ENCODE results near the gene RANBP17. TPM values are rescaled to one million over a fixed set of nuclear protein-coding genes. Genes with fewer than 3 reads are reported as not detected.

Gene RANBP17
- total and polyA plus RNA-seq, 2 experiments from 2014 or later: 43.8 to 53.1 TPM

GRCh38 chr5:171283753-171284152 is 421.9 kb downstream of the RANBP17 start:
- H3K36me3 ChIP-seq (ENCODE audit: insufficient read depth): no peaks in the 10 kb centered on the region
- Mint-ChIP-seq H3K27me3 (ENCODE audit: insufficient read depth, low read depth, poor library complexity) (no peaks in the 10 kb centered on the region), H3K4me3 (no peak overlapping the region), H3K27ac (no peak overlapping the region), H3K36me3 (ENCODE audit: low read depth) (no peaks in the 10 kb centered on the region), H3K4me1 (no peaks in the 10 kb centered on the region), H3K9me3 (no peaks in the 10 kb centered on the region)
- ATAC-seq (no peak), DNase-seq (ENCODE audit: low spot score) (no peak)
- TF ChIP-seq REST (IDR thresholded peaks at IDR 0.05; ENCODE audit: unreplicated experiment) (no peak), NANOG (IDR thresholded peaks at IDR 0.05; ENCODE audit: borderline replicate concordance) (no peak), POLR2AphosphoS5 (IDR thresholded peaks at IDR 0.05; ENCODE audit: low read depth) (no peak), STAT1 (IDR thresholded peaks at IDR 0.05; ENCODE audit: unreplicated experiment) (no peak), EZH2phosphoT487 (IDR thresholded peaks at IDR 0.05; ENCODE audit: unreplicated experiment) (no peak), ETS1 (IDR thresholded peaks at IDR 0.05) (no peak)
- no peaks in the 10 kb centered on the region for H3K4me1 ChIP-seq (ENCODE audit: insufficient read depth)
- H3F3A ChIP-seq (replicated peaks; ENCODE audit: low read depth): no peaks in the 10 kb centered on the region
- no peak overlapping the region for H2AFZ ChIP-seq
- H3K27me3 ChIP-seq (ENCODE audit: insufficient read depth): no peaks in the 10 kb centered on the region
- no peak overlapping the region for H3K27ac ChIP-seq (ENCODE audit: low read depth)
- H4K20me1 ChIP-seq (replicated peaks; ENCODE audit: insufficient read depth): no peaks in the 10 kb centered on the region
- no peak overlapping the region for H3K4me3 ChIP-seq
- no peak overlapping the region for H3K4me2 ChIP-seq
- no peaks in the 10 kb centered on the region for H3K79me2 ChIP-seq (replicated peaks; ENCODE audit: insufficient read depth)
- no peaks in the 10 kb centered on the region for H3K9me2 ChIP-seq (ENCODE audit: insufficient read depth)

GRCh38 chr5:171285465-171285864 is 423.6 kb downstream of the RANBP17 start:
- H3K4me1 Mint-ChIP-seq: no peaks in the 10 kb centered on the region
- no peak for TF ChIP-seq ZNF462 (CRISPR knock-in tag; IDR thresholded peaks at IDR 0.05)
- TF ChIP-seq CTCF (conservative IDR thresholded peaks at IDR 0.05; ENCODE audit: low read depth in 2 of 2): no peak
- TF ChIP-seq EZH2phosphoT487 (IDR thresholded peaks at IDR 0.05; ENCODE audit: unreplicated experiment): no peak
- no peak for TF ChIP-seq ETS1 (IDR thresholded peaks at IDR 0.05)

More at GRCh38 chr5:171285465-171285864, 423.6 kb downstream of the RANBP17 start:
- H3K4me3 ChIP-seq: no peak overlapping the region
- H3K27ac Mint-ChIP-seq: no peak overlapping the region
- H3K27ac ChIP-seq (ENCODE audit: low read depth): no peak overlapping the region
- no peaks in the 10 kb centered on the region for H3K79me2 ChIP-seq (replicated peaks; ENCODE audit: insufficient read depth)
- no peak overlapping the region for H3K4me2 ChIP-seq
- H3K9me3 Mint-ChIP-seq: no peaks in the 10 kb centered on the region
- H3K4me1 ChIP-seq (ENCODE audit: insufficient read depth): no peaks in the 10 kb centered on the region
- H3K9me2 ChIP-seq (ENCODE audit: insufficient read depth): no peaks in the 10 kb centered on the region
- no peak overlapping the region for H3K4me3 Mint-ChIP-seq
- H3K27me3 ChIP-seq (ENCODE audit: insufficient read depth): no peaks in the 10 kb centered on the region
- no peaks in the 10 kb centered on the region for H3K27me3 Mint-ChIP-seq (ENCODE audit: insufficient read depth, low read depth, poor library complexity)
- no peak for DNase-seq (ENCODE audit: low spot score)
- H3K36me3 ChIP-seq (ENCODE audit: insufficient read depth): no peaks in the 10 kb centered on the region
- H3K36me3 Mint-ChIP-seq (ENCODE audit: low read depth): no peaks in the 10 kb centered on the region
- H3F3A ChIP-seq (replicated peaks; ENCODE audit: low read depth): no peaks in the 10 kb centered on the region
- no peak for ATAC-seq
- H4K20me1 ChIP-seq (replicated peaks; ENCODE audit: insufficient read depth): no peaks in the 10 kb centered on the region
- no peak overlapping the region for H2AFZ ChIP-seq

Measured in GM23338 (cell line).